Pulmonary artery endothelial cell (primary cell): ENCODE results near the gene SUSD1. TPM values are rescaled to one million over a fixed set of nuclear protein-coding genes. Genes with fewer than 3 reads are reported as not detected.
"Not testable (repeated sequence)": the region's sequence is repeated elsewhere in the genome, so short reads cannot be mapped to it uniquely, and the experiment has no call there.

Source experiments
- DNase-seq: peaks from one replicate; pipeline ENCODE4 v3.0.0-alpha.2; 2011; ENCODE audit warnings: low read depth, low spot score
- total RNA-seq: library from RNA; depleted of rRNA; stranded (reverse); fragments of >200 nt; gene quantifications from 2 replicates; pipeline ENCODE4 v1.2.3, GENCODE V29; 2014

Gene SUSD1
- total RNA-seq, result 29.5 and 46.5 TPM in 2 replicates

DNA sequence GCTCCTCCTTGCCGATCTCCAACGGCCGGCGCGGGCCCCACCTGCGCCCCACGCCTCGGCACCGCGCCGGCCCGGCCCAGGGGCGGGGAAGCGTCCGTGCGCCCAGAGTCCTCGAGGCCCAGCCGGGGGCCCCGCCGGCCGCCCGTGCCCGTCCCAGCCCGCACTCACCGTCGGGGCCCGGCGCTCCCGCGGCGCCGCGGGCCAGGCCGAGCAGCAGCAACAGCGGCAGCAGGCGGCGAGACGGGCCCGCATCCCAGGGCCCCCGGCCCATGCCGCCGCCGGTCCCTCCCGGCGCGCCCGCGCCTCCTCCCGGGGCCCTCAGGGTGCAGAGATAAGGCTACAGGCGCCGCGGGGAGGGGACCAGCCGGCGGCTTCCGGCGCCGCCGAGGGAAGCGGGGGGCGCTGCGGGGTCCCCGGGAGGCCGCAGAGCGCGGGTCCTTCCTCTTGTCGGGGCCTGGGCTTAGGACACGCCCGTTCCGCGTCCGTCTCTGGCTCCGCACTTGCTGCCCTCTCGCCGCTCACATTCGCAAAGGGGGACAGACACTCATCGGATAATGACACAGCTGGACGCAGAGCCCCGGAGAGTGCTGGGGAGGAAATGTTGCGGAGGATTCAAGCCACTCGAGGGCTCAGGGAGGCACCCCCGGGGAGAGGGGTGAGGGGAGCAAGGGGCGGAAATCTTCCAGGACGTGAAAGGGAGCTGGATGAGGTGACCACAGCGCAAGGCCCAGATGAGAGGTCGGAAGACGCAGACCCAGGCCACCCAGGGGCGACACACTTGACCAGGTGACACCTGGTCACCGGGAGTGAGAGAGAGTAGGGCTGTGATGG is at the start of gene SUSD1:
TSS of gene SUSD1 (minus strand) at position 333 of the 831 bp plus-strand sequence. CDS start at position 271, 62 bp downstream.
- DNase-seq, result no peak

- no peak for DNase-seq
Measured at GRCh38 chr9:112224401-112225289, 49.5 kb upstream of the SUSD1 start.

GRCh38 chr9:112218908-112219307 is 43.8 kb upstream of the SUSD1 start:
- no peak for DNase-seq

DNA sequence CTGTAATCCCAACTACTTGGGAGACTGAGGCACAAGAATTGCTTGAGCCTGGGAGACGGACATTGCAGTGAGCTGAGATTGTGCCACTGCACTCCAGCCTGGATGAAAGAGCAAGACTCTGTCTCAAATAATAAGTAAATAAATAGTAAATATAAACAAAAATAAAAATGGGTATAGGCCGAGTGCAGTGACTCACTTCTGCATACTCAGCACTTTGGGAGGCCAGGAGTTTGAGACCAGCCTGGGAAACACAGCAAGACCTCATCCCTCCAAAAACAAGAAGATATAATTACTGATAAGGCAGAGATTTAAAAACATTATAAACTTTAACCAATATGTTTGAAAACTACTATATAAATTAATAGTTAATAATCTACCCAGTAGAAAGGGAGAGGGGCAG is 37.8 kb upstream of the SUSD1 start:
- DNase-seq, result no peak

- no peak for DNase-seq
Measured at GRCh38 chr9:112207451-112207850, 32.4 kb upstream of the SUSD1 start.

DNA sequence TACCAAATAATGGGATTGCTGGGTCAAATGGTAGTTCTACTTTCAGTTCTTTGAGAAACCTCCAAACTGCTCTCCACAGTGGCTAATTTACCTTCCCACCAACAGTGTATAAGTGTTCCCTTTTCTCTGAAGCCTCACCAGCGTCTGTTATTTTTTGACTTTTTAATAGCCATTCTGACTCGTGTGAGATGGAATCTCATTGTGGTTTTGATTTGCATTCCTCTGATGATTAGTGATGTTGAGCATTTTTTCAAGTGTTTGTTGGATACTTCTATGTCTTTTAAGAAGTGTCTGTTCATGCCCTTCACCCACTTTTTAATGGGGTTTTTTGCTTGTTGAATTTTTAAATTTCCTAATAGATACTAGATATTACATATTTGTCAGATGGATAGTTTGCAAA is 28.4 kb upstream of the SUSD1 start:
- no peak for DNase-seq

- DNase-seq, result no peak
Measured at GRCh38 chr9:112200711-112201110, 25.6 kb upstream of the SUSD1 start.

DNA sequence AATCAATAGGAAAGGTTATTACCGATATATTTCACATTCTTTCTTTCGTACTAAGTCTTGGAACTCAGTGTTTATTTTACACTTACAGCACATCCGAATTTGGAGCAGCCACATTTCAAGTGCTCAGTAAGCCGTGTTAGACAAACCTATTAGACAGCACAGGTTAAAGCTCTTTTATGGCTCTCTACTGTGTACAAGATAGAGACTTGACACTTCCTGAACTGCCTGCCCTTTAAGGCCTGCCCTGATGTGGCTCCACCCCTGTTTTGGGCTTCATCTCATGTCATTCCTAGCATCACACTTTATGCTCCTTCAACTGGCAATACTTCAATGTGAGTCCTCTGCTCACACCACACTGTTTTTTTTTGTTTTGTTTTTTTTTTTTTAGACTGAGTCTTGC is 23.5 kb upstream of the SUSD1 start:
- DNase-seq, result no peak

- DNase-seq, result no peak
Measured at GRCh38 chr9:112194969-112195431, 19.9 kb upstream of the SUSD1 start.

DNA sequence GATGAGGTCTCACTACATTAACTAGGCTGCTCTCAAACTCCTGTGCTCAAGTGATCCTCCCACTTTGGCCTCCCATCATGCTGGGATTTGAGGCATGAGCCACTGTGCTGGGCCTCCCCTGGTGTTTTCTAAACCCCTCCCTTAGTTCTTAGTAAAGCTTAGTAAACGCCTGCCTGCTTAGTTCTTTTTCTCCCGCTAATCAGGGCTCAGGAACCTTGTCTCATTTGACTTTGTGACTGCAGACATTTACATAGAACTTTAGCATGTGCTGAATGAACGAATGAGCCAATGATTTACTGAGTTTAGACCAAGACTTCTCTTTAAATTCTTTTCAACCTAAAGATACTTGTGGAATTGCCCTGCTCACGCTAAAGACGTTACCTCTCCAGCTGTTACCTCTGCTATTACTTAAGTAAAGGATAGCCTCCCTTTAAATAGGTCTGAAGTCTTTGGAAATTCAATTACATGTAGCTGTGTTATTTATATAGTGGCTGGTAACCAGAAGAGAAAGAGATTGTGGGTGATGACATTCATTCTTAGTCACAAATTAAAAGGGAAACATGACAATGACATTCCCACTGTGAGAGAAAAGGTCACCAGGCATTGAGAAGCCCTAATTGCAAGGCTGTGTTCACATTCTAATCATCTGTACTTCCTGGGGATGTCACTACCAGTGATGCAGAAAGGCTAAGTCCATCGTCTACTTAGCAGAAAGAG is 18.6 kb upstream of the SUSD1 start:
- no peak for DNase-seq

DNA sequence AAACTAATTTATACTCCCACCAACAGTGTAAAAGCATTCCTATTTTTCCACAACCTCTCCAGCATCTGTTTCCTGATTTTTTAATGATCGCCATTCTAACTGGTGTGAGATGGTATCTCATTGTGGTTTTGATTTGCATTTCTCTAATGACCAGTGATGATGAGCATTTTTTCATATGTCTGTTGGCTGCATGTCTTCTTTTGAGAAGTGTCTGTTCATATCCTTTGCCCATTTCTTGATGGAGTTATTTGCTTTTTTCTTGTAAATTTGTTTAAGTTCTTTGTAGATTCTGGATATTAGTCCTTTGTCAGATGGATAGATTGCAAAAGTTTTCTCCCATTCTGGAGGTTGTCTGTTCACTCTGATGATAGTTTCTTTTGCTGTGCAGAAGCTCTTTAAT is 15.2 kb upstream of the SUSD1 start:
- DNase-seq, result not testable (repeated sequence)

- no peak for DNase-seq
Measured at GRCh38 chr9:112188884-112189283, 13.8 kb upstream of the SUSD1 start.

DNA sequence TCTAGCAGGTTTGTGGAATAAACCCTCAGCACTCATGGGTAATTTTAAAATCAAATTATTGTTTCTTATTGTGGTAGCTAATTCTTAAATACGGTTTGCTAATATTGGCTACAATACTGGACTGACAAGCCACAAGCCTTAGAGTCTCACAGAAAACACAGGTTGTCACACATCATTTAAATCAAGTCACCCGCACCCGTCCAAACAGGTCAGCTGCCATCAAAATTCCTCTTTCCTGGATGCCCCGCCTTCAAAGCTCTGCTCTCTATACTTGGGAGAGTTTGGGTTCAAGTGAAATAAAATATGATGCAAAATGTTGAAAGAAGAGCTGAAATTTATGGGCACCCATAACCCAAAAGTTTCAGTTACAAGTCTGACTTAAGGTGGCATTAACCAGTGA is 12.3 kb upstream of the SUSD1 start:
- DNase-seq, result no peak

DNA sequence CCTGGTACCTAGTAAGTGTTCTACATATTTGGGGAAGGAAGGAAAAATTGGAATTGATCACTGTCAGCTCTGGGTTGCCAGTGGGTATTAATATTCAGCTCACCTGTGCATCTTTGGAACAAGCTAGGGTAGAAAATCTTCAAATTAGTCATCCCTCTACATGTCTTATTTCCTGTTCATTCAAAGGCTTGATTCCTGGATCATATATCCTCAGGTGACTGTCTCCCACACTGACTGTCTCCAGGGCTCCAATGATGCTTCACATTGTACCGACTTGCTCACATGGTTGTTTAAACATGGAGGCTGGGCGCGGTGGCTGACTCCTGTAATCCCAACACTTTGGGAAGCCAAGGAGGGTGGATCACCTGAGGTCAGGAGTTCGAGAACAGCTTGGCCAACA is 11.6 kb upstream of the SUSD1 start:
- DNase-seq, result no peak

DNA sequence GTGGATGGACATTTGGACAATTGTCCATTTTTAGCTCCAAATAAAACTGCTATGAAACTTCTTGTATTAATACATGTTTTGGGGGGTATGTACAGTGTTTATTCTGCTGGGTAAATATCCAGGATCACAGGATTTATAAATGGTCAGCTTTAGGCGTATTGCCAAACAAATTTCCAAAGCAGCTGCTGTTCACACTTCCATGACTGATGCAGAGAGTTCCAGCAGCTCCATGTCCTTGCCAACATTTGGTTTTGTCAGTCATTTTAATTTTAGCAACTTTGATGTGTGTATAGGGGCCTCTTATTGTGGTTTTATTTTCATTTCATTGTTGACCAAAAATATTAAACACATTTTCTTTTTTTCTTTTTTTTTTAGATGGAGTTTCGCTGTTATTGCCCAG is 9.8 kb upstream of the SUSD1 start:
- no peak for DNase-seq

- DNase-seq, result no peak
Measured at GRCh38 chr9:112184221-112184620, 9.1 kb upstream of the SUSD1 start.

- DNase-seq, result no peak
Measured at GRCh38 chr9:112180387-112180881, 5.3 kb upstream of the SUSD1 start.

GRCh38 chr9:112179816-112180215 is 4.7 kb upstream of the SUSD1 start:
- no peak for DNase-seq

GRCh38 chr9:112176524-112176923 is 1.4 kb upstream of the SUSD1 start:
- DNase-seq, result no peak

DNA sequence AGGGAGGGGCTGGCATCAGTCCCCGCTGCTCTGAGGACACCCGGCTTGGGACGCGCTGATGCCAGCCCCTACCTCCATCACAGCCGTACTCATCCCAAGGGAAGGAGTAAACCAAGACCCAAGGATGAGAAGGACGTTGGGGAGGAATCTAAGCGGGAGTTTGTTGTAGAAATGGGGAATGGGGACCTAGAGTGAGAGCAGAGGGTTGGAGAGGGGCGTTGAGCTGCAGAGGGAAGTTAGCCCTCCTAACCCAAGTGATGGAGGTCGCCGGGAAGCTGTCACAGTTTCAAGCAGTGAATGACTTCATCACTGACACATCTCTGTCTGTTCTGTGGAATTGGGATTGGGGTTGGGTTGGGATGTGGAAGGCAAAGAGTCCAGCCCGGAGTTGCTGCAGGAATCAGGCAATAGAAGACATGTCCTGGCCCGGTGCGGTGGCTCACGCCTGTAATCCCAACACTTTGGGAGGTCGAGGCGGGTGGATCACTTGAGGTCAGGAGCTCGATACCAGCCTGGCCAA is 759 bp upstream of the SUSD1 start:
- DNase-seq, result no peak

GRCh38 chr9:112174222-112174964 is 704 bp downstream of the SUSD1 start:
- no peak for DNase-seq
